ENCODE measurements around the gene MFAP2.

Gene MFAP2

DNA sequence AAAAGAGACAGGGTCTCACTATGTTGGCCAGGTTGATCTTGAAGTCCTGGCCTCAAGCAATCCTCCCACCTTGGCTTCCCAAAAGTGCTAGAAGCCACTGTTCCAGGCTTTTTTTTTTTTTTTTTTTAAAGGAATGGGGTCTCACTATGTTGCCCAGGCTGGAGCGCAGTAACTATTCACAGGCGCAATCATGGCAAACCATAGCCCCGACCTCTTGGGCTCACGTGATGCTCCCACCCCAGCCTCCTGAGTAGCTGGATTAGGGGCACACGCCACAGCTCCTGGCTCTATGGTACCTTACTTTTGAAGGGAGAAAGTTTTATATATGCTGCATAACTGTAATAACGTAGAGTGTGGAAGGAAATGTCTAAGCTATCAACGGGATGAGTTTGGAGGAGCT lies 37.0 kb upstream of the MFAP2 start:
- ChIA-PET CTCF (no interaction called here), POLR2A (ENCODE audit: low non-redundant PET) (no interaction called here)
- no peak for DNase-seq (ENCODE audit: low spot score)
- H3K27ac ChIP-seq = peak overlapping the region; percentile 43
- TF ChIP-seq, protein P1, sequence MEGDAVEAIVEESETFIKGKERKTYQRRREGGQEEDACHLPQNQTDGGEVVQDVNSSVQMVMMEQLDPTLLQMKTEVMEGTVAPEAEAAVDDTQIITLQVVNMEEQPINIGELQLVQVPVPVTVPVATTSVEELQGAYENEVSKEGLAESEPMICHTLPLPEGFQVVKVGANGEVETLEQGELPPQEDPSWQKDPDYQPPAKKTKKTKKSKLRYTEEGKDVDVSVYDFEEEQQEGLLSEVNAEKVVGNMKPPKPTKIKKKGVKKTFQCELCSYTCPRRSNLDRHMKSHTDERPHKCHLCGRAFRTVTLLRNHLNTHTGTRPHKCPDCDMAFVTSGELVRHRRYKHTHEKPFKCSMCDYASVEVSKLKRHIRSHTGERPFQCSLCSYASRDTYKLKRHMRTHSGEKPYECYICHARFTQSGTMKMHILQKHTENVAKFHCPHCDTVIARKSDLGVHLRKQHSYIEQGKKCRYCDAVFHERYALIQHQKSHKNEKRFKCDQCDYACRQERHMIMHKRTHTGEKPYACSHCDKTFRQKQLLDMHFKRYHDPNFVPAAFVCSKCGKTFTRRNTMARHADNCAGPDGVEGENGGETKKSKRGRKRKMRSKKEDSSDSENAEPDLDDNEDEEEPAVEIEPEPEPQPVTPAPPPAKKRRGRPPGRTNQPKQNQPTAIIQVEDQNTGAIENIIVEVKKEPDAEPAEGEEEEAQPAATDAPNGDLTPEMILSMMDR (conservative IDR thresholded peaks at IDR 0.05; ENCODE audit: low read depth) = no peak

GRCh38 chr1:17016317-17016661 lies 35.9 kb upstream of the MFAP2 start:
- peak; percentile 48 for DNase-seq (ENCODE audit: low spot score)
- TF ChIP-seq, protein P1 (conservative IDR thresholded peaks at IDR 0.05; ENCODE audit: low read depth) = no peak
- CTCF ChIA-PET = no interaction called here
- peak overlapping the region; percentile 50 for H3K27ac ChIP-seq
- POLR2A ChIA-PET (ENCODE audit: low non-redundant PET) = no interaction called here

DNA sequence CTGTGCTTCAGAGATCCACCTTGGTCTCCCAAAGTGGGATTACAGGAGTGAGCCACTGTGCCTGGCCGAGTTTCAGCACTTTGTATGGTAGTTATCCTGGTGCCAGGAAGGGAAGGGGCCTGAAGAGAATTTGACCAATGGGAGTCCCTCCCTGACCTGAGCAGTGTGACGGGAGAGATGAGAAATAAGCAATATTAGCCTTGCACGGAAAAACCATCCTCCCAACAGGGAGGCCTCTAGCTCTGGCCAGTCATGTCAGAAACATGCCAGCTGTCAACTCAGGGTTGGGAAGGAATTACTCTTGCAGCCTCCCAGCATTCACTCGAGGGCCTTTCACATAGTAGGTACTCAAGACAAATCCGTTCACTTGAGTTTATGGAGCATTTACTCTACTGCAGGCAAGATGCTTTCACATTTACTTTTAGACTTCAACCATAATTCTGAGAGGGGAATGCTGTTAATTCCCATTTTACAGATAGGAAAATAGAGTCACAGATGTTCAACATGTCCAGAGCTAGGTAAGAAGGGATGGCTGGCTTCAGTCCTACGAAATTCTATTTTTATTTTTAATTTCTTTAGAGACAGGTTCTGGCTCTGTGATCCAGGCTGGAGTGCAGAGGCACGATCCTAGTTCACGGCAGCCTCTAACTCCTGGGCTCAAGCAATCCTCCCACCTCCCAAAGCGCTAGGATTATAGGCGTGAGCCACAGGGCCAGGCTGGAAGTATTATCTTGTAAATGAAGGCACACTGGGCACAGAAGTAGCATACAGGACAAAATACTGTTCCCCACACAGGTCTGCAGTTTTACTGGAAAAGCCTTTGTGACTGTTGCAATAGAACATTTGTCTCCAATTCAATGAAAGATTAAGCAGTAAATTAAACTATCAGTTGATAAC lies 34.5 kb upstream of the MFAP2 start:
- TF ChIP-seq, protein P1 (conservative IDR thresholded peaks at IDR 0.05; ENCODE audit: low read depth) = no peak
- POLR2A ChIA-PET (ENCODE audit: low non-redundant PET) = no interaction called here
- H3K27ac ChIP-seq = no peak overlapping the region
- DNase-seq (ENCODE audit: low spot score) = no peak
- CTCF ChIA-PET = interaction anchor here (0.5 kb wide), 1 partner anchor 110 kb away, joined by 7 read pairs; no protein-coding TSS in a partner anchor

GRCh38 chr1:17013491-17014320 lies 33.3 kb upstream of the MFAP2 start:
- ChIA-PET CTCF (interaction anchor here (0.9 kb wide), 1 partner anchor 26 kb away, joined by 3 read pairs; no protein-coding TSS in a partner anchor), POLR2A (ENCODE audit: low non-redundant PET) (no interaction called here)
- H3K27ac ChIP-seq = peak overlapping the region; percentile 69
- TF ChIP-seq, protein P1 (conservative IDR thresholded peaks at IDR 0.05; ENCODE audit: low read depth) = no peak
- no peak for DNase-seq (ENCODE audit: low spot score)

- ChIA-PET POLR2A (ENCODE audit: low non-redundant PET) (no interaction called here), CTCF (interaction anchor here (0.8 to 0.9 kb wide), 2 partner anchors 14 to 25 kb away, joined by 3 read pairs; no protein-coding TSS in a partner anchor)
- TF ChIP-seq, protein P1 (conservative IDR thresholded peaks at IDR 0.05; ENCODE audit: low read depth) = no peak
- peak overlapping the region; percentile 69 for H3K27ac ChIP-seq
- no peak for DNase-seq (ENCODE audit: low spot score)
Observed at GRCh38 chr1:17012775-17013490, 32.5 kb upstream of the MFAP2 start.
